ENCODE results near the gene ANKRD33B. TPM values are rescaled to one million over a fixed set of nuclear protein-coding genes. Genes with fewer than 3 reads are reported as not detected.
"Not testable (repeated sequence)": the region's sequence is repeated elsewhere in the genome, so short reads cannot be mapped to it uniquely, and the experiment has no call there.

ANKRD33B gene
- total RNA-seq, 2 donors from 2014 or later: 2.0 to 4.8 TPM

DNA sequence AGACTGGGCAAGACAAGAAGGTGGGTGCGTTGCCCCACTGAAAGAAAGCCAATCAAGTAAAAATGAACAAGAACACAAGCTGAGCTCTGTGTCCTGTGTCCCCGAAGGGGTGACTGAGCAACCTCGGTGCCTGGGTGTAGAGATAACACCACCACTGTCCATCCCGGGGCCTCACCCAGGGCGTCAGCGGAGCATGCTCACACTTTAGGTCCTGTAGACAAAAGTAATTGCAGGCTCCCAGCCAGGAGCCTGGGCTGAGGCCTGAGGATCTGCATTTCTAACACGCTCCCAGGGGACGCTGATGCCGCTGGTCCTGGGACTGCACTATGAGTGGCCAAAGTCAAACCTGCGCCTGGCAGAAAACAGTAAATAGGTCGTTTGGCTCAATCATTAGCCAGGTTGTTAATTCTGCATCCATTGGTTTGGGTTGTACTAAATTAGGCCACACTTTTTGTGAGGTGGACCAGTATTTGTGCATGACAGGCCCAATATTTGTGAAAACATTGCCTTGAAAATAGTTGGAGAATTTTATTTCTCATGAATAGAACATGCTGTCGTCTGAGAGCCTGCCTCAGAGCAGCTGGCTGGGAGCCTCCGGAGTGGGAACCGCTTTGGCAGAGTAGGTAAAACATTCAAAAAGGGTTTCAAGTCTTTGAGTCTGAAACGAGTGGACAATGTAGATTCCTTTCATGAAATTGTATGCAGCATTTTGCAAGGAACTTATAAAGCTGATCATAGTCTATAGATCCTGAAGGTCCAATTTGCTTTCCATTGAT lies 38.3 kb downstream of the ANKRD33B start:
- DNase-seq (no peak), ATAC-seq (peak; percentile 35 to 47)
- intact Hi-C loops (cut with DNase I): no loop called here

DNA sequence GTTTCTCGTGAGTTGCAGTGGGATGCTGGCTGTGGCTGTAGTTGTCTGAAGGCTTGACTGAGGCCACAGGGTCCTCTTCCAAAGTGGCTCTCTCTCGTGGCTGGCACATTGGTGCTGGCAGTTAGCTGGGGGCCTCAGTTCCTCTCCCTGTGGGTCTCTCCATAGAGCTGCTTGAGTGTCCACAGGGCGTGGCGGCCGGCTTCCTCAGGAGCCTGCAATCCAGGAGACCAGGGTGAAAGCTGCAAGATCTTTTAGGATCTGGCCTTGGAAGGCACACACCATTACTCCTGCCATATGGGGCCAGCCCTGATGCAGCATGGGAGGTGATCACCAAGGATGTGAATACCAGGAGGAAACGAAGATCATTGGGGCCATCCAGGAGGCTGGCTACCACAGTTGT lies 41.1 kb downstream of the ANKRD33B start:
- intact Hi-C loops (cut with DNase I): no loop called here
- no peak for ATAC-seq
- no peak for DNase-seq

GRCh38 chr5:10606632-10607022 lies 42.8 kb downstream of the ANKRD33B start:
- intact Hi-C loops (cut with DNase I); DNase-seq; ATAC-seq: not testable (repeated sequence)

GRCh38 chr5:10607023-10607665 lies 43.3 kb downstream of the ANKRD33B start:
- peak; percentile 78 to 87 for ATAC-seq
- DNase-seq: peak; percentile 48
- intact Hi-C loops (cut with DNase I): no loop called here

DNA sequence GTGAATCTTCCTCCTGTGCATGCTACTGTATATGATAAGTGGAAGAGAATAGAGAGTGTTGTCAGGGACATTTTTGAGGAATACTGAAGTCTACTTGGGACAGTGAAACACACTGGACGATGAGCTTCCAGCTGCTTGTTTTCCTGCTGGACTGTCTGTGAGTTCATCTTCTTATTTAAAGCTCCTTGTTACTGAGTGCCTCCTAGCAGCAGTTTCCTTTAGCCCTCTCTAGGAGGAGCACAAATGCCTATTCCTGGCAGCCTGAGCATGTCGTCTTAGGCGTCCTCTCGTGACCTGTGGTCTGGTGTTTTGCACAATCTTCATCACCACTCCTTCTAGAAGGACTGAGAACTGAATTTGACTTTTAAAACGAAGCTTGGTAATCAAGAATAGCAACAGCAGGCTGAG lies 43.8 kb downstream of the ANKRD33B start:
- peak; percentile 88 to 90 for ATAC-seq
- intact Hi-C loops (cut with DNase I): no loop called here
- no peak for DNase-seq

GRCh38 chr5:10608081-10608480 lies 44.2 kb downstream of the ANKRD33B start:
- ATAC-seq; intact Hi-C loops (cut with DNase I); DNase-seq: not testable (repeated sequence)

DNA sequence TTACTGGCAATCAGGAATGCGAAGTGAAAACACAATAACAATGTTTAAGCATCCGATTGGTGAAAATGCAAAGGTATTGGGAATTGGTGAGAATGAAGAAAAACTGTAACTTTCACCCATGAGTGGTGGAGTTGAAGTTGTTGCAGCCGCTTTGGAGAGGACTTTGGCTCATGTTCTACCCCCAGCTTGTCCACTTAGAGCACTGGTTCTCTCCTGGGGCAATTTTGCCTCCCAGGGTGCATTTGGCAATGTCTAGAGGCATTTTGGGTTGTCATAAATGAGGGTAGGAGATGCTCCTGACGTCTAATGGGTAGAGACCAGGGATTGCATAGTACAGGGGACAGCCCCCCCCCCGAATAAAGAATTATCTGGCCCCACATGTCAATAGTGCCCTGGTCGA lies 46.2 kb downstream of the ANKRD33B start:
- DNase-seq (no peak), ATAC-seq (no peak)
- intact Hi-C loops (cut with DNase I): no loop called here

GRCh38 chr5:10611290-10611689 lies 47.4 kb downstream of the ANKRD33B start:
- ATAC-seq (no peak), DNase-seq (no peak)
- intact Hi-C loops (cut with DNase I): no loop called here

GRCh38 chr5:10612251-10612650 lies 48.4 kb downstream of the ANKRD33B start:
- intact Hi-C loops (cut with DNase I): no loop called here
- DNase-seq: no peak
- ATAC-seq: no peak

DNA sequence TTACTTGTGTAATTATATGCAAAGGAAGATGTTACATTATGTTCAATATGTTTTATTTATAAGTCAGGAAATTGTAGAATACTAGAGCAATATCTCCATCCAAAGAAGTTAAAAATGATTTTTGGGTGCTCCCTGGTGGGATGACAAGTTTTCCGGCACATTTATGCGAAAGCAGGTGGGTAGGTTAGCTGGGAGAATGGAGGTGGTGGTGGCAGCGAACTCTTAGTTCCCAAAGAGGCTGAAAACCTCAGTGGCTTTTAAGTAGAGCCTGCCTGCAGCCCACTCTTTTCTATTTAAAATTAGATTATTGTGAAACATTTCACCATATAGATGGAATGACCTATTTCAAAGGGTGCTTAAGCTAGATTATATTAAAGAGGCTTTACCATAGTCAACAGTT lies 51.8 kb downstream of the ANKRD33B start:
- DNase-seq: no peak
- intact Hi-C loops (cut with DNase I): no loop called here
- no peak for ATAC-seq

GRCh38 chr5:10617103-10617502 lies 53.2 kb downstream of the ANKRD33B start:
- intact Hi-C loops (cut with DNase I): no loop called here
- no peak for ATAC-seq
- DNase-seq: no peak

GRCh38 chr5:10618311-10618710 lies 54.4 kb downstream of the ANKRD33B start:
- intact Hi-C loops (cut with DNase I): no loop called here
- no peak for DNase-seq
- no peak for ATAC-seq

DNA sequence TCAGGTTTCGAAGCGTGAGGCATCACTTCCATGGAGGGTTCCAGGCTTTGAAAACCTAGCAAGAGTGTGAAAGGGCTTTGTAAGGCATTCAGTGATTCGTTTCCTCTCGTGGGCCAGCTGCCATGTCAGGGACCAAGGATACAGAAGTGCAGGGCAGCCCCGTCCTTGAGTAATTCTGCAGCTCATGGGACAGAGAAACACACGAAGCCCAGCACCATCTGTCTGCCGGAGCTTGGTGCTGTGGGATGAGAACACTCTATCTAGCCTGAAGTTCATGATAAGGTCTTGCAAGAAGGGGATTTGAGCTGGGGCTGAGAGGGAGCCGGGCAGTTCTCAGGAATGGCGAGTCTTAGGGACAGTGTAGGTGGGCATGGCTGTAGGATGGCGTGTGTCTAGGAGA lies 55.8 kb downstream of the ANKRD33B start:
- DNase-seq: no peak
- intact Hi-C loops (cut with DNase I): no loop called here
- ATAC-seq: no peak

- intact Hi-C loops (cut with DNase I): no loop called here
- no peak for DNase-seq
- ATAC-seq: no peak
These were observed 56.5 kb downstream of the ANKRD33B start for GRCh38 chr5:10620346-10620745.

GRCh38 chr5:10621832-10622231 lies 58.0 kb downstream of the ANKRD33B start:
- no peak for ATAC-seq
- no peak for DNase-seq
- intact Hi-C loops (cut with DNase I): no loop called here

- ATAC-seq: peak in 1 of 2 donors; percentile 16
- no peak for DNase-seq
- intact Hi-C loops (cut with DNase I): no loop called here
These were observed 58.9 kb downstream of the ANKRD33B start for GRCh38 chr5:10622810-10623209.

- DNase-seq (no peak), ATAC-seq (no peak)
- intact Hi-C loops (cut with DNase I): no loop called here
These were observed 59.5 kb downstream of the ANKRD33B start for GRCh38 chr5:10623305-10623910.

GRCh38 chr5:10624206-10624605 lies 60.3 kb downstream of the ANKRD33B start:
- DNase-seq (no peak), ATAC-seq (no peak)
- intact Hi-C loops (cut with DNase I): no loop called here

- ATAC-seq (no peak), DNase-seq (no peak)
- intact Hi-C loops (cut with DNase I): no loop called here
These were observed 60.8 kb downstream of the ANKRD33B start for GRCh38 chr5:10624679-10625078.

DNA sequence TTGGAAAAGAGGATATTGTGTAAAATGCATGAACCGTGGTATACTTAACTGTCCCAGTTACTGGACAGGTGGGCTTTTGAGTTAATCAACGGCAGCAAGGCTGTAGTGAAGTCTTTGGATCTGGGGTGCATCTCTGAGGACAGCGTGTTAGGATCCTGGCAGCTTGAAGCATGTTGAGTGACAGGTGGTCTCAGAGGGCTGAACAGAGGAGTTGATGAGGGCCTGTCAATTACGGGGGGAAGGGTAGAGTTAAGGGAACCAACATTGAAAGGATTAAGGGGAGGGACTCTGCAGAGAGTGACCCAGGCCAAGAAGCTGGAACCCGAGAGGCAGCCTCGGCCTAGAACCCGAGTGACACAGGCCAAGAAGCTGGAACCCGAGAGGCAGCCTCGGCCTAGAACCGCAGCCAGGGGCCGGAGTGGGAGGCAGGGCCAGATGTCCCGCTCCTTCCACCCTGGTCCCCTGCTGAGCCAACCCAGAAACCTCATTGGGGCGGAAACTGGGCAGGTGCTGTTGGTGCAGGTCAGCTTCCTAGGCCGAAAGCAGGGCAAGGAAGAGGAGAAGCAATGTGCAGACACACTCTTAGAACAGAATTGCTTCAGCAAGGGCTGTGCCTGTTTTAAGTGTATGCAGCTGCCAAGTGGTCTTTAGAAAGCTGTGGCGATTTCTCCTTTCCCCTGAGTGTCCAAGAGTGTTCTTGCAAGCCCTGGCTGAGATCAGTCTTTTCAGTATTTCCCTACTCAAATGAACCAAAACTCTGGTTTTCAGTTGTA lies 62.0 kb downstream of the ANKRD33B start:
- ATAC-seq (no peak), DNase-seq (no peak)
- intact Hi-C loops (cut with DNase I): no loop called here

Measured in left cardiac atrium (tissue), 4 donors.